DMS53 treated with DMSO at 0.1 percent for 48 hours (cell line): Measurements from ENCODE around the gene TRIM29.
"Not testable (repeated sequence)": the region's sequence is repeated elsewhere in the genome, so short reads cannot be mapped to it uniquely, and the experiment has no call there.

Source experiments
- DNase-seq: peaks from one replicate; lab custom pipeline; 2025; ENCODE audit not compliant: unreplicated experiment; lab: John Stamatoyannopoulos, UW

The TRIM29 gene

GRCh38 chr11:120173019-120173705, 35.2 kb upstream of the TRIM29 start:
- DNase-seq = no peak

DNA sequence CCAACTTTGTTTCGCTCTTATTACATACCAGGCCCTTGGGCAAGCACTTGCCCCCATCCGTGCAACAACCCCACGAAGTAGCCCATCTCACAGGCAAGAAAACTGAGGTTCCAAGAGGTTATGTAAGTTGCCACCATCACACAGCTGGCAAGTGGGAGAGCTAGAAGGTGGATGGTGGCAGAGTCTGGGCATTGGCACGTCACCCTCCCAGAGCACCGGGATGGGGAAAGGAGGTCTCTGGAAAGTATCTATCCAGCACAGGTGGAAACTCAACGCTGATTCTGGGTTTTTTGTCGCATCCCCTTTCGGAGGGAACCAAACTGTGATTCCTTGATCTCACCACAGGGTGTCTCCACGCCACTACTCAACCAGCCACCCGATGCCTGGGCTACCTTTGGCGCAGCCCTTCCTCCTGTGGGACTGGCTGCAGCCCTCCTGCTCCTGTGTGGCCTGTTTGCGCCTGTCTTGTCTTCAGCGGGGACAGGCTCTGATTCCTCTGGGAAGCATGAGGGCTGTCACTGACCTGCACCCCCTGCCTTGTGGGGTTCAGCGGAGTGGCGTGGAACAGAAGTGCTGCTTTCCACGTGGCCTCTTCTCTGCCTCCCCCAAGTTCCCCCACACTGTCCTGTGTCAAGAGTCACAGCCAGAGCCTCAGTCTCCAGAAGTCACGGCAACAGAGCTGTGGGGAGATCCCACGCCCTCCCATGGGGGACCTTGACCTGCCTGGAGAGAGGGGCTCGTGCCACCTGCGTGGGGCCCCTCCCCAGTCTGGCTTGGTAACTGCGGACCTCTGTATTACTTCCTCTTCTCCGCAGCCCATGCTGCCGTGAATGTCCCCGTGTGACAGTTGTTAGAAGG, 34.4 kb upstream of the TRIM29 start:
- DNase-seq = peak; percentile 39

- DNase-seq = no peak
Observed at GRCh38 chr11:120170741-120171261, 32.9 kb upstream of the TRIM29 start.

- DNase-seq = no peak
Observed at GRCh38 chr11:120169981-120170698, 32.2 kb upstream of the TRIM29 start.

DNA sequence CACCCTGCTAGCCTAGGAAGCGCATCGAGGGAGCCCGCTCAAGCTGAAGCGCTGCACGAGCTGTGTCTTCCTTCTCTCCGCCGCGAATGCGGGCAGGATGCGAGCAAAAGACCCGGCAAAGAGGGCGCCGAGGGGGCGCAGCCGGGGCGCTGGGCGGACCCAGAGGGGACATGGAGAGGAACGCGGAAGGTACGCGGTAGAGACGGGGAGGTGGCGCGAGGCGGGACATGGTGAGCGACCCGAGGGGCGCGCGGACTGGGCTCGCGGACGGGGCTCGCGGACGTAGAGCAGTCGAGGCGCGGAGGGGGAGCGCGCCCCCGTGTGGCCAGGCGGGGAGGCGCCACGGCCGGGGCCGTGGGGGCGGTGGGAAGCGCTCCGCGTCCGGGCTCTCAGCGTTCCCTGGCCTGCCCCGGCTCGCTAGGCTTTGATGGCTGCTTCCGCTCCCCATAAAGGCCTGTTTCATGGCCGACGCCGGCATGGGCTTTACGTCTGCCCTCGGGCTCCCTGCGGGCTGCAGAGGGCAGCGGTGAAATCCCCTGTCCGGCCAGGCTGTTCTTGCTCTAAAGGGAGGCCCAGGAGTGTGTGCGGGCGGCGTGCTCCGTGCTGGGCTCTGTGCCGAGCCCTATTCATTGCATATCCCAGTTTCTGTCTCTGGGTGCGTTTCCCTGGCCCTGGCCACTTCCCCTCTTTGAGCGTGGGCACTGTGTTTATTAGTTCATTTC, 31.2 kb upstream of the TRIM29 start:
- peak; percentile 69 for DNase-seq

GRCh38 chr11:120168108-120168959, 30.4 kb upstream of the TRIM29 start:
- DNase-seq = peak; percentile 46

DNA sequence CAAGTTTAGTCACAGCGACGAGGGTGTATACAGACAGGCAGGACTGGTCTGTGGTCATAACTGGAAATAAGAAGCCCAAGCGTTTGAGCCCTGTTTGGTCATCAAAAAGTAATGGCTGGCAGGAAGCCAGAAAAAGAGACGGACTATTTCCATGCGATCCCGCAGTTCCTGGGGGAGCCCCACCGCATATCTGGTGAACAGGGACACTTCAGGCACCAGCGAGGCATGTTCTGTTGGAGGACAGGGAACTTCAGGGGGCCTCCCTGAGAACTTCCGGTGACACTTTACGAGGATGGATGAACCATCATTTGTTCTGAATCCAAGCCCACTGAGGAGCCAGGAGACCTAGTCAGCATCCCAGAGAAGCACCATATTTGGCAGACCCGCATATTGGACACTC, 29.7 kb upstream of the TRIM29 start:
- DNase-seq = no peak

- DNase-seq = no peak
Observed at GRCh38 chr11:120160436-120160835, 22.5 kb upstream of the TRIM29 start.

GRCh38 chr11:120153221-120153620, 15.3 kb upstream of the TRIM29 start:
- no peak for DNase-seq

DNA sequence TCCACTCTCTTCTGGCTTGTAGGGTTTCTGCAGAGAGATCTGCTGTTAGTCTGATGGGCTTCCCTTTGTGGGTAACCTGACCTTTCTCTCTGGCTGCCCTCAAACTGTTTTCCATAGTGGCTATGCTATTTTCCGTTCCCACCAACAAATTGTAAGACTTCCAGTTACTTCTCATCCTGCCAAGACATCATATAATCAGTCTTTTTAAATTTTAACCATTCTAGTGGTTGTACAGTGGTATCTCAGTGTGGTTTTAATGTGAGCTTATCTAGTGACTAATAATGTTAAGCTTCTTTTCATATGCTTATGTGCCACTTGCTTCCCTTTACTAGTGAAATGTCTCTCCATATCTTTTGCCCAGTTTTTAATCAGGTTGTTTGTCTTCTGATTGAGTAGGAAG, 13.6 kb upstream of the TRIM29 start:
- no peak for DNase-seq

GRCh38 chr11:120149246-120149645, 11.3 kb upstream of the TRIM29 start:
- DNase-seq = no peak

DNA sequence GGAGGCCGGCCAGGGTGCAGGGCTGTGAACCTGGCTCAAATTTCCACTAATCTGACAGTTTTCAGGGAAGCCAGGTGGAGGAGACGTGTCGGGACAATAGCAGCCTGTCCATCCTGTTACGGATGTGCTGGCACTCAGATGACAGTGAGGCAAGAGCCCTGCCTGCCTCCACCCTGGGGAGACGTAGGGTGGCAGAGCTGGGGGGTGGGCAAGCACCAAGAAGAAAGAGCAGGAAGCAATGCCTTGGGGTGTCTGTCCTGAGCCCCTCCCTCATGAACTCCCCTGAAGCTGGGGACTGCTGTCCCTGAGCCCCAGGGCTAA, 10.0 kb upstream of the TRIM29 start:
- DNase-seq = no peak

GRCh38 chr11:120147094-120147949, 9.4 kb upstream of the TRIM29 start:
- DNase-seq = no peak

GRCh38 chr11:120146413-120147093, 8.6 kb upstream of the TRIM29 start:
- no peak for DNase-seq

GRCh38 chr11:120144501-120144900, 6.6 kb upstream of the TRIM29 start:
- no peak for DNase-seq

- not testable (repeated sequence) for DNase-seq
Observed at GRCh38 chr11:120143472-120143871, 5.6 kb upstream of the TRIM29 start.

GRCh38 chr11:120142441-120143100, 4.7 kb upstream of the TRIM29 start:
- no peak for DNase-seq

DNA sequence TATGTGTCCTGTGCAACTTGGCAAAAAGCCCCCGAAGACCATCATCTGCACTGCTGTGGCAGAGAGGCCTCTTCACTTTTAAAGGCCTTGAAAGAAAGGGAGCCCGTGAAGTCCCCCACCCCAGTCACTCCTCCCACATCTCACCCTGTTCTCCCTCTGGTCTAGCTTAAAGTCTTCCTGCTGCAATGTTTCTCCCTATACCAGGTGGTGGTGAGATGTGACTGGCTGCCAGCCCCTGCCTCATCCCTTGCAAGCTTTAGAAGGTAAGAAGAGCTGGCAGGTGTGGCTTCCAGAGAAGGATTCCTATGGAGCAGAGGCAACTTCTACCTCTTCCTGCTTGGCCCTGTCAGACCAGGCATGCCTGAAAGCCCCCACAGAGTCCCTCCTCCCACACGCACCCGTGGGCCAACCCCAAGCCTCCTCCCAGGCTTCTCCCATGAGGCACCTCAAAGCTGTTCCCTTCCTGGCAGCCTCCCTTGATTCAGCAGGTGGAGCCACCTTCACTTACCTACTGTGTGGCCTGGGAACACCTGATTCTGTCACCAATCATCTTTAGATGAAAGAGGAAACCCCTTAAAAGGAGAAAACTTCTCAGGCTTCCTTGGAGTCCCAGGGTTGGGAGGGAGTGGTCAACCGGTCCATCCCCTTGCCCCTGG, 4.0 kb upstream of the TRIM29 start:
- DNase-seq = peak; percentile 40
